HG02852 (cell line): Measurements from ENCODE around the gene KNG1.
"Not testable (repeated sequence)": the region's sequence is repeated elsewhere in the genome, so short reads cannot be mapped to it uniquely, and the experiment has no call there.

Experiments used
- ATAC-seq: cut with Tn5 transposase; IDR thresholded peaks from one replicate; pipeline ENCODE4 v1.9.1; 2021; ENCODE audit warnings: mild to moderate bottlenecking, moderate library complexity; ENCODE audit not compliant: unreplicated experiment

KNG1 gene

GRCh38 chr3:186717039-186717457, at the start of gene KNG1:
Gene KNG1 (plus strand): TSS chr3:186717359. CDS start chr3:186717543, 184 bp downstream.
- no peak for ATAC-seq

- ATAC-seq = no peak
Observed at GRCh38 chr3:186668426-186668825, 48.7 kb upstream of the KNG1 start.

GRCh38 chr3:186669378-186670084, 47.6 kb upstream of the KNG1 start:
- no peak for ATAC-seq

GRCh38 chr3:186670155-186670554, 47.0 kb upstream of the KNG1 start:
- ATAC-seq = no peak

- no peak for ATAC-seq
Observed at GRCh38 chr3:186671051-186671450, 46.1 kb upstream of the KNG1 start.

- no peak for ATAC-seq
Observed at GRCh38 chr3:186678604-186679003, 38.6 kb upstream of the KNG1 start.

GRCh38 chr3:186679151-186679550, 38.0 kb upstream of the KNG1 start:
- ATAC-seq = no peak

- ATAC-seq = no peak
Observed at GRCh38 chr3:186680869-186681268, 36.3 kb upstream of the KNG1 start.

GRCh38 chr3:186682812-186683211, 34.3 kb upstream of the KNG1 start:
- ATAC-seq = no peak

GRCh38 chr3:186683979-186684378, 33.2 kb upstream of the KNG1 start:
- no peak for ATAC-seq

GRCh38 chr3:186686475-186686874, 30.7 kb upstream of the KNG1 start:
- ATAC-seq = not testable (repeated sequence)

GRCh38 chr3:186687120-186687651, 30.0 kb upstream of the KNG1 start:
- ATAC-seq = no peak

GRCh38 chr3:186690304-186690703, 26.9 kb upstream of the KNG1 start:
- ATAC-seq = not testable (repeated sequence)

- ATAC-seq = no peak
Observed at GRCh38 chr3:186691676-186692075, 25.5 kb upstream of the KNG1 start.

GRCh38 chr3:186693843-186694242, 23.3 kb upstream of the KNG1 start:
- ATAC-seq = no peak

GRCh38 chr3:186694288-186695032, 22.7 kb upstream of the KNG1 start:
- ATAC-seq = no peak

- no peak for ATAC-seq
Observed at GRCh38 chr3:186696522-186696921, 20.6 kb upstream of the KNG1 start.

- no peak for ATAC-seq
Observed at GRCh38 chr3:186697510-186697909, 19.6 kb upstream of the KNG1 start.

GRCh38 chr3:186700267-186700666, 16.9 kb upstream of the KNG1 start:
- ATAC-seq = peak; percentile 70

- not testable (repeated sequence) for ATAC-seq
Observed at GRCh38 chr3:186702451-186702850, 14.7 kb upstream of the KNG1 start.

- ATAC-seq = no peak
Observed at GRCh38 chr3:186705882-186706780, 11.0 kb upstream of the KNG1 start.
